ENCODE data around the gene ATP6V1D.
"Not testable (repeated sequence)": the region's sequence is repeated elsewhere in the genome, so short reads cannot be mapped to it uniquely, and the experiment has no call there.

Gene ATP6V1D

DNA sequence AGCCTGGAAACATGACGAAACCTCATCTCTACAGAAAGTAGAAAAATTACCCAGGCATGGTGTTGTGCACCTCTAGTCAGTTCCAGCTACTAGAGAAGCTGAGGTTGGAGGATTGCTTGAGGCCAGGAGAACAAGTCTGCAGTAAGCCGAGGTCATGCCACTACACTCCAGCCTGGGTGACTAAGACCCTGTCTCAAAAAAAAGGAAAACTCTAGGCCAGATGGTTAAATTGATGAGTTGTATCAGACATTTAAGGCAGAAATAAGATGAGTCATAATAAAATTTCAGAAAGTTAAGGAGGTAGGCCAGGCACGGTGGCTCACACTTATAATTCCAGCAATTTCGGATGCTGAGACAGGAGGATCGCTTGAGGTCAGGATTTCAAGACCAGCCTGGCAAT is 11.2 kb upstream of the ATP6V1D start:
- no peak for DNase-seq

DNA sequence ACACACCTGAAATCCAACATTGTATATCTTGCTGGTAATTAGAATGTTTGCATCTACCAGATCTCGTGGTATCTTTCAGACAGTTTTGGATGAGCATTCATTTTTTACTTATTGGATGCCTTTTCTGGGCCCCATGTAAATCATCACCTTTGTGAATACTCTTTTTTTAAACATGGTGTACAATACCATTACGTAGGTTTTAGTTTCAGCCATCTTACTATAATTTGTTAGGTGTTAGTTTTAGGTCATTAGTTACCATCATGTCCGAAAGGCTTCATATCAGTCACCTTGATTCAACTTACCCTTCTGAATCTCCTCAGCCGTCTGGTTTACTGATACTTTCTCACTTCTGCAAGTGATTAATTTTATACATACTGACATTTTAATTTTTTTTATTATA is 5.9 kb upstream of the ATP6V1D start:
- DNase-seq = no peak

DNA sequence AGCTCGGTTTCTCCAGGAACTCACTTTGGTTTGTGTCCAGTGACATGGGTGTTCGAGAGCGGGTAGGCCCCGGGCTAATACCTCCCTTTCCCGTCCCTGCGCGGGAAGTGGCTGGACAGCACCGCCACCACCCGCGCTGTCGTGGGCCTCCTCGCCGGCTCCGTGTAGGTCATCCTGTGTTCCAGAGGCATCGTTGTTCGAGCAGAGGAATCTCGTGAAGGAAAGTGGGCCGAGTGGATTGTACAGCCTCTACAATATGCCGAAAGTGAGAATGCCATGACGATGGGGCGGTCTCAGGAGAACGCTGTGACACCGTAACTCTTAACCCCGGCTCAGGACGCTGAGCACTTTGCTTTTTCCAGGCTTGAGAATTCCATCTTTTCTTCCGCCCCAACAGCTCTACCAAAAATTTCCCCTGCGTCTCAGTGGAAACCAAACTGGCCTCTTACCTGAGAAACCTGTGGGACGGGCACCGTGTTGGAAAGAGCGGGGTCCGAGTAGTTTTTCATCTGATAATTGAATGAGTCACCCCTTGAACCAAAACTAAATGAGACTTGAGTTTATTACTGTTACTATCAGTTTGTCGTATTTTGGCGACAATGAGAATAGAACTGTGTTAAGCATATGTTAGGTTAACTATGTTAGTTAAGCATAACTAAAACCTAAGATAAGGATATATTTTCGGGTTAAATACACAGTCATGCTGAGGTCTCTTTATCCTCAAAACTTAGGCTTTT is 1.0 kb upstream of the ATP6V1D start:
- no peak for DNase-seq

GRCh38 chr14:67358924-67359774 is 455 bp downstream of the ATP6V1D start:
- no peak for DNase-seq

DNA sequence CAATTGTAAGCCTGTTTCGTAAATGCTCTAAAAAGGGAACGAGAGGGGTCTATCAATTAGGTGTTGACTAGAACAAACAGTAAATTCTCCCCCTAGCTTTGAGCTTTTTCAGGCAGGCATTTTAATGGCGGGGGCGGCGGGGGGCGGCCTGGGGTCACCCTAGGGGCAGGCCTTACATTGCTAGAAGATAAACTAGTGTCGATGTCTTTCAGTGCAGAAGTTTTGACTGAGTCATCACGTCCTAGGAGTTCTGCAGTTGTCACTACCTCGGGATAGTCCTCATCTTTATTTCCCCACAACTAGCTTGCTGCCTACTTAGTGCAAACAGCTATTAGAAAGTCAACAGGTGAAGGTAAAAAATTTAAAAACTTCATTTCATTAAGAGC is 1.6 kb downstream of the ATP6V1D start:
- DNase-seq = no peak

DNA sequence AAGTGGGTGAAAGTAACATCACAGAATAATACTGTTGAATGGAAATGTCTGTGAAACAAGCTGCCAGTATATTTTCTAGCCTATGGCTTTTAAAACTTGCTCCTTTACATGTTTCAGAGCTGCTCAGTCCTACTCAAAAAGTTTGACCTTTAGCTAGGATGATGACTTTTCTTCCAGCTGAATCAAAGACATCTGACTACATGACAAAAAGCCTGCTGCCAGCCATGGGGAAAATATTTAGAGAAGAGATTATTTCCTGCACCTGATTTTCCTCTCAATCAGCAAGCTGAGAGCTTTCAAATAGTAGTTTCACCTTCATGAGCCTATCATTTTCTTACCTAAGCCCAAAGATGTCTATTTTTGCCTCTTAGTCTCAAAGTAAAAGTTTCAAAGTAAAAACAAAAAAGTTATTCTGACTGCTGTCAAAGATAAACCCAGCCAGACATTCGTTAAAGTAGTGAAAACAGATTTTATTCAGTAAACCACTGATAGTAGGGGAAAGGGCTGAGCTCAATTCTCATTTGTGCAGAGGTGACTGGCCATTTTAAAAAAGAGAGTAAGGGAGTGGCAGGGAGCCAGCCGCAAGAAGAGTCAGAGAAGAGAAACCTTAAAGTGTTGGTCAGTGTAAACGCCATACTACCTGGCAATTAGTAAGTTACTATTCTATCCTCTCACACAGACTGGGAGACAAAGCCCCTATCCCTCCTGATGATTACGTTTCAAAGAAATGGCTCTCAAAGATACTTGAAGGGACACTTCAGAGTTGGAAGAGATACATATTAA is 2.2 kb downstream of the ATP6V1D start:
- DNase-seq = no peak

- no peak for DNase-seq
Observed at GRCh38 chr14:67352055-67352454, 7.5 kb downstream of the ATP6V1D start.

DNA sequence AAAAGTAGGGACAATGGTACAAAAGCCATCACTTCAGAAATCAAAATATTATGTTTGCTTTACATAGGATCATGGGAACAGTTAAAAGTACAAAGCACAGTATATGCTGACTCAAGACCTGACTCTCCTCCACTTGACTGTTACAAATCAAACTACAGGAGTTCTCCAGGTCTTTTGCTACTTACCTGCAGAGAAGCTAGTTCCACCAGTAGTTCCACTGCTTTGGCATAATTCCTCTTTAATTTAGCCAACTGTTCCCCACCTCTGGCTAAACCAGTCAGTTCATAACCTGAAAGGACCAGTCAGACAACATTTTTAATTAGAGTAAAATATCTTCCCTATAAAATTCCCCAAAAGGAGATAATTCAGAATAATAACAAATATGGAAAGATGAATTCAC is 14.0 kb downstream of the ATP6V1D start:
- DNase-seq = no peak

GRCh38 chr14:67343601-67344230 is 15.9 kb downstream of the ATP6V1D start:
- no peak for DNase-seq

- DNase-seq = not testable (repeated sequence)
Observed at GRCh38 chr14:67341231-67341630, 18.4 kb downstream of the ATP6V1D start.

DNA sequence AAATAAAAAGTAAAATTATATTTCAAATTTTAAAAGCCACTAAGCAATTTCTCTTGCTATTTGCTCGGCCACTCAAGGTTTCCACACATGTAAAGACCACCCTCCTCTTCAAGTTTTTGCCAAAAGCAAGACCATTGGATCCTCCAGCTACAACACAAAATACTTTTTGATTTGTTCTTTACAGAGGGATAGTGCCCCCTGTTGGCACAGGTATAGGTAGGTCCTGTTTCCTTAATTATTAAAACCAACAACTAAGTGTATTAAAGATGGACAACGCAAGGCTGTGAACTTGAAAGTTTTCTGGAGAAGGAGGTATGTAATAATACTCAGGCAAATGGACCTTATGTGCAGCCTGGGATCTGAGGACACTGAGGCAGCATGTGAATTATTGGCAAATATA is 23.8 kb downstream of the ATP6V1D start:
- no peak for DNase-seq

GRCh38 chr14:67332468-67332867 is 27.1 kb downstream of the ATP6V1D start:
- no peak for DNase-seq

GRCh38 chr14:67331368-67332125 is 28.1 kb downstream of the ATP6V1D start:
- no peak for DNase-seq

GRCh38 chr14:67329666-67330065 is 29.9 kb downstream of the ATP6V1D start:
- not testable (repeated sequence) for DNase-seq

- no peak for DNase-seq
Observed at GRCh38 chr14:67319142-67319541, 40.5 kb downstream of the ATP6V1D start.

DNA sequence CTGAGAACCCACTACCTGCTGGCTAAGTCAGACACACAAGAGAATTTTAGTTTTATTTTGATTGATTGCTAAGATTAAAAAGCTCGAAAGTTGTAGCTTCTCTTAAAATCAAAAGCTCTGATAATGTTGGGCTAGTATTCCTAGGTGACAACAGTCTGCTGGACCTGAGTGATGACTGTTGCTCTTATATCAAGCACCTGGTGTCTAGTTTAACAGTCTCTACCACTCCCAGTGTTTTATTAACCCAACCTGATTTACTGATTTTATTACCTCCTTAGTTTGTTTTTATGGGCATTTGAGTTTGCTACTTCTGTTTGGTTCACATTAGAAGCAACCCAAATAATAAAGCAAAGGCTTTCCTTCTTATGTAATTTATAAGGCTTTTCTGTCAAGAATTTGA is 41.8 kb downstream of the ATP6V1D start:
- no peak for DNase-seq

- DNase-seq = no peak
Observed at GRCh38 chr14:67313153-67313552, 46.5 kb downstream of the ATP6V1D start.

GRCh38 chr14:67311868-67312267 is 47.7 kb downstream of the ATP6V1D start:
- no peak for DNase-seq
